Endodermal cell (in vitro differentiated cells): ENCODE results near the gene GRIP1. TPM values are rescaled to one million over a fixed set of nuclear protein-coding genes. Genes with fewer than 3 reads are reported as not detected.

Source experiments
- DNase-seq: peaks from one replicate; pipeline ENCODE4 v3.0.0-alpha.2; 2017
- H3K27ac ChIP-seq: 2 replicates; pipeline ENCODE4 v1.5.1; 2013; ENCODE audit warnings: mild to moderate bottlenecking, low read depth, low read length, moderate library complexity
- H3K27me3 ChIP-seq: 2 replicates; pipeline ENCODE4 v1.6.1; 2013; ENCODE audit warnings: mild to moderate bottlenecking, low read length, moderate library complexity; ENCODE audit not compliant: insufficient read depth, control insufficient read depth, poor library complexity, severe bottlenecking
- H3K36me3 ChIP-seq: 2 replicates; pipeline ENCODE4 v1.7.0; 2013; ENCODE audit warnings: mild to moderate bottlenecking, low read length, moderate library complexity; ENCODE audit not compliant: control insufficient read depth, insufficient read depth
- H3K4me1 ChIP-seq: one replicate; pipeline ENCODE4 v1.7.0; 2013; ENCODE audit warnings: low read length; ENCODE audit not compliant: control insufficient read depth, insufficient read depth
- H3K4me3 ChIP-seq: 2 replicates; pipeline ENCODE4 v1.5.1; 2013; ENCODE audit warnings: mild to moderate bottlenecking, low read length, moderate library complexity
- H3K9ac ChIP-seq: 2 replicates; pipeline ENCODE4 v1.6.1; 2013; ENCODE audit warnings: mild to moderate bottlenecking, low read length, moderate library complexity; ENCODE audit not compliant: poor library complexity, severe bottlenecking; ENCODE audit errors: extremely low read depth
- H3K9me3 ChIP-seq: 2 replicates; pipeline ENCODE4 v1.6.1; 2013; ENCODE audit warnings: mild to moderate bottlenecking, low read length, moderate library complexity; ENCODE audit not compliant: control insufficient read depth
- H3K27ac Mint-ChIP-seq: 2 replicates; pipeline ENCODE4 v1.8.0; 2020; ENCODE audit warnings: mixed read lengths
- H3K27me3 Mint-ChIP-seq: 2 replicates; pipeline ENCODE4 v1.8.0; 2021; ENCODE audit warnings: mild to moderate bottlenecking, mixed read lengths; ENCODE audit not compliant: insufficient read depth
- H3K36me3 Mint-ChIP-seq: 2 replicates; pipeline ENCODE4 v1.8.0; 2020; ENCODE audit warnings: low read depth, mixed read lengths
- H3K4me1 Mint-ChIP-seq: 2 replicates; pipeline ENCODE4 v1.8.0; 2020; ENCODE audit warnings: mixed read lengths
- H3K4me3 Mint-ChIP-seq: 2 replicates; pipeline ENCODE4 v1.8.0; 2020; ENCODE audit warnings: mild to moderate bottlenecking, moderate library complexity, mixed read lengths
- H3K9me3 Mint-ChIP-seq: 2 replicates; pipeline ENCODE4 v1.8.0; 2020; ENCODE audit warnings: mild to moderate bottlenecking, mixed read lengths
- CTCF ChIP-seq: fragments of 200-600 bp; sonication (generic); conservative IDR thresholded peaks from 2 replicates; pipeline ENCODE4 v1.5.0; 2021; ENCODE audit warnings: antibody characterized with exemption, mild to moderate bottlenecking
- WGBS, 2 experiments: methylation state at CpG; one replicate each; pipeline versions ENCODE4 v1.1.5 to v1.1.7; 2013; ENCODE audit warnings: missing lambda C conversion rate in 2 of 2, mixed read lengths in 1 of 2; ENCODE audit not compliant: insufficient coverage in 1 of 2, insufficient read length in 1 of 2; 5-methylcytosine and 5-hydroxymethylcytosine counted together
- total RNA-seq, 2 donors: library from RNA; stranded (reverse); fragmentation: NEBNext Ultra II Directional in 1 of 2; extraction: Animal tissue kit (Norgen Biotek cat#: 25700) in 1 of 2; gene quantifications; 2 replicates in 1 of 2; 3 replicates in 1 of 2; pipeline ENCODE4 v1.2.1, GENCODE V29; 2021

GRIP1 gene
- total RNA-seq, 2 donors from 2014 or later: 41.0 to 47.6 TPM

DNA sequence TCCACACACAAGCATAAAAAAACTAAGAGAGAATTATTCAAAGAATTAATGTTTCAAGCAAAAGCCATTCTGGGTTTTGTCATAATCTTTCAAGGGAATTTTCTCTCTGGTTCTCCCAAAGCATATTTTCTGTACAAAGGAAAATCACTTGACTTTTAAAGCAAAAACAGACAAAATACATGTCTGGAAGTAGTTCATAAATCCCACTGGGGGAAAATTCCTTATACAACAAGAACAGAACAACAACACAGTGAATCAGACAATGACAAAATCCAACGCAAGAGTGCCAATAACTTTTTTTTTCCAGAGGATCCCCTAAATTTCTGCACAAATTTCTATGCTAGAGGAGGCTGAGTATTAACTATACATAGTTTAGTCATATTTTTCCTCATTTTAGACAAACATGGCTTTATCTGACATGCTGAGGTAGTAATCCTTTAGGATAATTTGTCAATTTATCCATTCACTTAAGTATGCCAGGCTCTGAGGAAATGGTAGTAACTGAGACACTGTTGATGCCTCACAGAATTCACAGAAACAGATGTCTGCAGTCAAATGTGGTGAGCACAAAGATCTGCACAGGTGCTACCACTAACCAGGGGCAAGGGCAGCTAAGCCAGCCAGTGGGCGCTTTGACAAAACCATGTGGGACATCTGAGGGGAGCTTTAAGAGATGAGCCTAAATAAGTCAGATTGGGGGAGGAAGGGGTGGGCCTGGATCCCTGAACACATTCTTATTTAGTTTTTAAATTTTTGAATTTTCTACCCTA, 38.0 kb downstream of the GRIP1 start:
- no peak overlapping the region for H3K27ac Mint-ChIP-seq
- H3K9ac ChIP-seq: no peak overlapping the region
- H3K4me1 Mint-ChIP-seq: peaks cover 3% of the 10 kb centered on the region
- no peak for DNase-seq
- H3K4me3 ChIP-seq: no peak overlapping the region
- H3K36me3 ChIP-seq: no peaks in the 10 kb centered on the region
- H3K27me3 ChIP-seq: no peaks in the 10 kb centered on the region
- H3K36me3 Mint-ChIP-seq: no peaks in the 10 kb centered on the region
- TF ChIP-seq CTCF: no peak
- no peak overlapping the region for H3K4me3 Mint-ChIP-seq
- H3K9me3 ChIP-seq: no peaks in the 10 kb centered on the region
- no peaks in the 10 kb centered on the region for H3K4me1 ChIP-seq
- no peak overlapping the region for H3K27ac ChIP-seq
- 97 to 100% methylated on average over 1 to 2 of the region's 2 CpGs for WGBS, 2 experiments
- no peaks in the 10 kb centered on the region for H3K27me3 Mint-ChIP-seq
- H3K9me3 Mint-ChIP-seq: no peaks in the 10 kb centered on the region

GRCh38 chr12:66638666-66639065, 40.2 kb downstream of the GRIP1 start:
- Mint-ChIP-seq H3K36me3 (no peaks in the 10 kb centered on the region), H3K4me1 (peaks cover 3% of the 10 kb centered on the region), H3K9me3 (no peaks in the 10 kb centered on the region), H3K27ac (no peak overlapping the region), H3K27me3 (no peaks in the 10 kb centered on the region), H3K4me3 (no peak overlapping the region)
- Histone ChIP-seq H3K4me3 (no peak overlapping the region), H3K27ac (no peak overlapping the region), H3K4me1 (no peaks in the 10 kb centered on the region), H3K36me3 (no peaks in the 10 kb centered on the region), H3K27me3 (no peaks in the 10 kb centered on the region), H3K9ac (no peak overlapping the region), H3K9me3 (no peaks in the 10 kb centered on the region)
- DNase-seq: no peak
- TF ChIP-seq CTCF: no peak
- WGBS, 2 experiments: 89 to 100% methylated on average over 1 to 2 of the region's 2 CpGs

- Mint-ChIP-seq H3K27me3 (no peaks in the 10 kb centered on the region), H3K4me3 (no peak overlapping the region), H3K4me1 (peaks cover 3% of the 10 kb centered on the region), H3K9me3 (no peaks in the 10 kb centered on the region), H3K36me3 (no peaks in the 10 kb centered on the region), H3K27ac (no peak overlapping the region)
- no peak overlapping the region for H3K27ac ChIP-seq
- no peak overlapping the region for H3K9ac ChIP-seq
- DNase-seq: no peak
- H3K36me3 ChIP-seq: no peaks in the 10 kb centered on the region
- 90% methylated on average over 2 of the region's 3 CpGs; no CpG with 5 or more reads in 1 of the 2 experiments for WGBS, 2 experiments
- no peaks in the 10 kb centered on the region for H3K27me3 ChIP-seq
- no peak overlapping the region for H3K4me3 ChIP-seq
- no peaks in the 10 kb centered on the region for H3K9me3 ChIP-seq
- H3K4me1 ChIP-seq: no peaks in the 10 kb centered on the region
- no peak for TF ChIP-seq CTCF
These were observed 41.1 kb downstream of the GRIP1 start for GRCh38 chr12:66637699-66638301.
